ENCODE results near the gene LRRC3. TPM values are rescaled to one million over a fixed set of nuclear protein-coding genes. Genes with fewer than 3 reads are reported as not detected.

Gene LRRC3
- total and polyA plus RNA-seq, 12 donors: 0.67 to 3.2 (median 1.9) TPM

DNA sequence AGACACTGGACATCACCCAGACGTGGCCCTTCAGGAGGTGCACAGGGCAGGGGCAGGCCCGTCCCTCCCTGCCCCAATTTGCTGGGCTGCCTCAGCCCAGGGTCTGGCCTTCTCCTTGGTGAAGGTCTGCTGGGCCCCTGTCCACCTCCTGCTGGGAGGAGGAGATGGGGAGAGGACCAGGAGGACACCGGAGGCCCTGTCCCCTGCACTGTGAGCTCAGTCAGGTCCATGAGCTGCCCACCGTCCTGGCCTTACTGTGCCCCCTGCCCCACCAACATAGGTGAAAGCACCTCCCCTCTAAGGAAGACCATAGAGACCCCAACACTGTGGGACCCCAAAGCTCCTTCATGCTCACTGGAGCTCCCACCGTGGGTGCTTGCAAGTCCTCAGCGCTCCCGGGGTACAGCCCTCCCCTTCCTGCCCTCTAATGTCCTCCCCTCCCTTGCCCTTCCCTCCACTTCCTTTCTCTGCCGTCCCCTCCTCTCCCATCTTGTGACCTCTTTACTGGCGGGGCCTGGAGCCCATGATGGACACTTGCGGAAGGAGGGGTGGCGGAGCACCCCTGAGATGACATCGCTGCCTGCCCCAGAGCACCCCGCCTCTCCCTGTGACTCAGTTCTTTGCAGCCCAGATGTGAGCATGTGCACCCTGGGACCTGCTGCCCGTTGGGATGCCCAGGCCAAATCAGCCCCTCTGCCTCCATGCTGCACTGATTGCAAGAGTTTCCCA lies 4.6 kb downstream of the LRRC3 start:
- Histone ChIP-seq H3K27ac (no peak overlapping the region), H3K27me3 (no peaks in the 10 kb centered on the region), H3K4me3 (no peak overlapping the region), H3K36me3 (replicated peaks in 1 of 2) (no peaks in the 10 kb centered on the region), H3K4me1 (replicated peaks in 1 of 2) (peaks cover 4 to 5% of the 10 kb centered on the region in 2 donors), H3K9me3 (replicated peaks in 1 of 3) (no peaks in the 10 kb centered on the region)
- intact Hi-C loops (cut with DNase I): loop anchor here (10.0 kb wide), 2 partner anchors 115 to 135 kb away; no protein-coding TSS in a partner anchor
- DNase-seq: no peak
- 80 to 87% (median 83%) methylated on average over 10 to 14 of the region's 14 CpGs for WGBS, 4 donors
- TF ChIP-seq, protein P1, sequence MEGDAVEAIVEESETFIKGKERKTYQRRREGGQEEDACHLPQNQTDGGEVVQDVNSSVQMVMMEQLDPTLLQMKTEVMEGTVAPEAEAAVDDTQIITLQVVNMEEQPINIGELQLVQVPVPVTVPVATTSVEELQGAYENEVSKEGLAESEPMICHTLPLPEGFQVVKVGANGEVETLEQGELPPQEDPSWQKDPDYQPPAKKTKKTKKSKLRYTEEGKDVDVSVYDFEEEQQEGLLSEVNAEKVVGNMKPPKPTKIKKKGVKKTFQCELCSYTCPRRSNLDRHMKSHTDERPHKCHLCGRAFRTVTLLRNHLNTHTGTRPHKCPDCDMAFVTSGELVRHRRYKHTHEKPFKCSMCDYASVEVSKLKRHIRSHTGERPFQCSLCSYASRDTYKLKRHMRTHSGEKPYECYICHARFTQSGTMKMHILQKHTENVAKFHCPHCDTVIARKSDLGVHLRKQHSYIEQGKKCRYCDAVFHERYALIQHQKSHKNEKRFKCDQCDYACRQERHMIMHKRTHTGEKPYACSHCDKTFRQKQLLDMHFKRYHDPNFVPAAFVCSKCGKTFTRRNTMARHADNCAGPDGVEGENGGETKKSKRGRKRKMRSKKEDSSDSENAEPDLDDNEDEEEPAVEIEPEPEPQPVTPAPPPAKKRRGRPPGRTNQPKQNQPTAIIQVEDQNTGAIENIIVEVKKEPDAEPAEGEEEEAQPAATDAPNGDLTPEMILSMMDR (IDR thresholded peaks at IDR 0.05): no peak
- TF ChIP-seq POLR2A (IDR thresholded peaks at IDR 0.05): no peak

DNA sequence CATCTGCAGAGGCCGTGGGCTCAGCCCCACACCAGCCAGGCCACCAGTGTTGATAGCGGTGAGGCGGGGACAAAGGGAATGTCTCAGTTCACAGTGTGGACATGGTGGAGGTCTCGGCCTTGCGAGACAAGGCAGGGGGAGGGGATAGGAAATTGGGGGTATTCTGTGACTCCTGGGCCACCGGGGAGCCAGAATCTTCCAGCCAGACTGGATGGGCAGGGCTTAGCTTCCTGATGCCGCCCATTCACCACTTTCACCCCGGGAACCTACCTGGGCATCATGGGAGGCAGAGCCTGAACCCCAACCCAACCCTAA lies 5.1 kb downstream of the LRRC3 start:
- TF ChIP-seq, protein P1 (IDR thresholded peaks at IDR 0.05): no peak
- TF ChIP-seq POLR2A (IDR thresholded peaks at IDR 0.05): no peak
- H3K27me3 ChIP-seq: no peaks in the 10 kb centered on the region
- WGBS, 4 donors: 84 to 97% (median 96%) methylated on average over 2 to 8 of the region's 8 CpGs
- intact Hi-C loops (cut with DNase I): loop anchor here in 1 of 2 donors (10.0 kb wide), 1 partner anchor 136 kb away; no protein-coding TSS in a partner anchor
- H3K4me3 ChIP-seq: no peak overlapping the region
- no peak overlapping the region for H3K27ac ChIP-seq
- peaks cover 4 to 5% of the 10 kb centered on the region in 2 donors for H3K4me1 ChIP-seq (replicated peaks in 1 of 2)
- no peak for DNase-seq
- no peaks in the 10 kb centered on the region for H3K9me3 ChIP-seq (replicated peaks in 1 of 3)
- H3K36me3 ChIP-seq (replicated peaks in 1 of 2): no peaks in the 10 kb centered on the region

DNA sequence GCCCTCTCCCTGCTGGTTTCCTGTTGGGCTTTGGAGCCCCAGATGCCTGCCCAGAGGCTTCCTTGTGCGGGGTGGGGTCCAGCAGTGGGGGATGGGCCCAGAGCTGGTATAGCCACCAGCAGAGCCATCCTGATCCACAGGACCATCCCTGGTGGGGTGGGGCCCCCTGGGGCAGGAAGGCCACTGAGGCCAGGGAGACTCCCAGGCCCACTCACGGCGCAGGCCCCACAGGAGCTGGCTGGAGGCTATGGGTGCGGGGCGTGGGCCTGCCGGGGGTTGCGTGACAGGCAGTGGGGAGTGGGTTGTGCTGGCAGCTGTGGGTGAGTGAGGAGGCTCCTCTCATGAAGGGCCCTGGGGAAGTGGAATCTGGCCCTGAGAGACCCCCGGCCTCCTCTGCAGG lies 5.7 kb downstream of the LRRC3 start:
- Histone ChIP-seq H3K4me1 (replicated peaks in 1 of 2) (peaks cover 3 to 4% of the 10 kb centered on the region in 2 donors), H3K27me3 (no peaks in the 10 kb centered on the region), H3K27ac (no peak overlapping the region), H3K4me3 (no peak overlapping the region), H3K36me3 (replicated peaks in 1 of 2) (no peaks in the 10 kb centered on the region), H3K9me3 (replicated peaks in 1 of 3) (no peaks in the 10 kb centered on the region)
- peak in 1 of 7 donors; percentile 3 for DNase-seq
- 91 to 100% (median 93%) methylated on average over 1 to 8 of the region's 8 CpGs for WGBS, 4 donors
- no peak for TF ChIP-seq POLR2A (IDR thresholded peaks at IDR 0.05)
- TF ChIP-seq, protein P1 (IDR thresholded peaks at IDR 0.05): no peak
- intact Hi-C loops (cut with DNase I): loop anchor here in 1 of 2 donors (10.0 kb wide), 1 partner anchor 136 kb away; no protein-coding TSS in a partner anchor

DNA sequence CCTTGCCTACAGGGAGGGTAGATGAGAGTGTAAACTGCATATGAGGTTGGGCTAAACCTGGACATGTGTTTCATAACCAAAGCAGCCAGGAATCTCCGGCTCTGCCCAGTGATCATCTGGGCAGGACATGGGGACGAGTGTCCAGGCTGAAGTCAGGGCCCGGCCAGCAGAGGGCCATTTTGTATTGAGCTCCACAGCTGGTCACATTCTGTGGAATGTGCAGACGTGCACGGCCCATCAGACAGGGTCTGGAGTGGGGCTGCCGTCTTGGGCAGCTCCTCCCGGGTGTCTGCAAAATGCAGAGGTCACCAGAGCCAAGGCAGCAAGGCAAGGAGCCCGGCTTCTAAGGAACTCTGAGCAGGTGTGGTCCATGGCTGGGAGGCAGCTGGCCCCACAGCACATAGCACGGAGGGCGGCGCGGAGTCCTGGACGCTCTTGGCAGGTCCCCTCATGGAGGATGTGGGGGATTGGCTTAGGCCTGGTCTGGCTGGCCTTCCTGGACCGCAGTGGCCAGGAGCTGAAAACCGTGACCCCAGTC lies 6.2 kb downstream of the LRRC3 start:
- Histone ChIP-seq H3K27ac (no peak overlapping the region), H3K36me3 (replicated peaks in 1 of 2) (no peaks in the 10 kb centered on the region), H3K4me3 (no peak overlapping the region), H3K9me3 (replicated peaks in 1 of 3) (no peaks in the 10 kb centered on the region), H3K27me3 (no peaks in the 10 kb centered on the region), H3K4me1 (replicated peaks in 1 of 2) (no peaks in the 10 kb centered on the region)
- TF ChIP-seq, protein P1 (IDR thresholded peaks at IDR 0.05): peak in 2 of 6 experiments; percentile 6 to 12
- TF ChIP-seq POLR2A (IDR thresholded peaks at IDR 0.05): no peak
- intact Hi-C loops (cut with DNase I): loop anchor here in 1 of 2 donors (10.0 kb wide), 1 partner anchor 137 kb away; no protein-coding TSS in a partner anchor
- 81 to 92% (median 86%) methylated on average over 9 to 15 of the region's 15 CpGs for WGBS, 4 donors
- no peak for DNase-seq

Measured in adrenal gland (tissue), 12 donors.